HPDE6-E6E7 (cell line): ENCODE data around the gene TMEM158.

Source experiments
- DNase-seq: peaks from one replicate; pipeline ENCODE4 v3.0.0; 2011; ENCODE audit warnings: missing footprints; ENCODE audit errors: extremely low spot score

Gene TMEM158

GRCh38 chr3:45232521-45232920, 6.4 kb upstream of the TMEM158 start:
- no peak for DNase-seq

DNA sequence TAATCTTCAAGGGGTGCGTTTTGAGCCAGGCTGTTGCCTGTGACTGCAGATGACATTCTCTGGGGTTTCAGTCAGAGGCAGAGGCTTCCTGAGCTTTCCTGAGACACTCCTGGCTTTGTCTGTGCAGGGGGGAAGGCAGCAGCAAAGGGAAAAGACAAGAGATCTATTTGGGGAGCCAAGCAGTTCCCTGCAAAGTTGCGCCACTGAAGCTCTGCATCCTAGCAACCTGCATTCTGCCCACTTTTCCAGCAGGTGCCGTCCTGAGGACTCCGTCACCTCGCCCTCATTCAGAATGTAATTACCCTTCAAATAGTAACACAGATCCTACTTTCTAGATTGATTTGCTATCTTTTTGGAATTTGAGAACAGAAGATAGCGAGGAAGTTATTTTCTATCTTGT, 1.9 kb upstream of the TMEM158 start:
- DNase-seq: no peak

- DNase-seq: no peak
Observed at GRCh38 chr3:45227071-45227820, 1.2 kb upstream of the TMEM158 start.

DNA sequence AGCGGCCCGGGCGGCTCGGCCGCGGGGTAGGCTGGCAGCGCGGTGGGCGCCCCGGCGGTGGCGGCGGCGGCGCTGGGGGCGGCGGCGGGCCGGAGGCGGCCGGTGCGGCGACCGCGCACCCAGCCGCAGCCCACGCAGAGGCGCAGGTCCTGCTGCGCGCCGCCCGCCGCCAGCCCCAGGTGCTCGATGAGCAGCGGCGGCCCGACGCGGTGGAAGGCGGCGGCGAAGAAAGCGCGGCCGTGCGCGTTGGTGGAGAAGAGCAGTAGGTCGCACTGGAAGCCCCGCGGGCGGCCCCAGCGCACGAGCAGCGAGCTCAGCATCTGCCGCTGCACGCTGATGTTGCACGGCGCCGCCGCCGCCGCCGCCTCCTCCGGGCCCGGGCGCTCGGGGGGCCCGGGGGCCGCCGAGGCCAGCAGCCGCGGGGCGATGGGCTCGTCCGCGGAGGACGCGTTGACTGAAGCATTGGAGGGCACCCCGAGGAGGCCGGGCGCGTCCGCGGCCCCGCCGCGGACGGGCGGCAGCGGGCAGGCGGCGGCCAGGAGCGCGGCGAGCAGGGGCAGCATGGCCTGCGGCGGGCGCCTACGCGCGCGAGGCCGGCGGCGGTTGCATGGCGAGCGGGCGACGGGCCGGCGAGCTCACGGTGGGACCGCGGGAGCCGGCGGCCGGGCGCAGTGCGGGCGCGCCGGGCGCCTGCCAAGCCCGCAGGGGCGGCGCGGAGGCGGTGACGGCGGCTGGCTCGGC, 452 bp downstream of the TMEM158 start:
- DNase-seq: no peak

- DNase-seq: no peak
Observed at GRCh38 chr3:45224824-45225464, 1.1 kb downstream of the TMEM158 start.

DNA sequence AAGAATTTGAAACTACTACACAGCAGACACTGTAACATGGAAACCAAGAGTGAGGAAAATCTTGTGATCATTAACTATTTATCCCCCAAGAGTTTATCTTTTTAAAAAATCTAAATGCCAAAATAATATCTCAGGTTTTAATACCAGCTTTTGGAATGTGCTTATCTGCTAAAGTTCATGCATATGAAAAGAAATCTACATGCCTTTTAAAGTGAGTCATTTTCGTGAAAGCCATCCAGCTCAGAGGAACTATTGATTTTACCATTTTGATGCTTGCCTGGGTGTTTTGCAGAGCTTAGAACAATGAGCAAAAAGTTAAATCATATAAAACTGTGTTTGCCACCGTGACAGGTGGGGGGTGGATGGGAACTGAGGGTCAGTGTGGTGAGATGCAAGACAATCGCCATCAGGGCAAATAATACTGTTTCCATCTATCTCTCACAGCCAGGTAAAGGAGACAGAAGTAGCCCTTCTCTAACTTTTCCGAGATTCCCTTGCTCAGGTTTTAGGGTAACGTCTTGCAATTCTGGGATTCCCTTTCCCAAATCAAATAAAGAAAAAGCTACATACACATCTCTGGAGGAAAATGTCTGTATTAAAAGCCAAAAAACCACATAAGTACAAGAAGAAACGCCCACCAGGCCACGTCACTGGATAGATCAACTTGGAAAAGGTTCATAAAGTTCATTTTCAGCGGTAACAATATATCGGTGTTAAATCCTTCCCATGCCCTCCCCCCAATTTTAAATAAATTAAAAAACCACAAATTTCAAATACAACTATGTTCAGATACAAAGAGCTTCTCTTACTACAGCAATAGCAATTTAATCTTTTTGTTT, 2.0 kb downstream of the TMEM158 start:
- DNase-seq: no peak

DNA sequence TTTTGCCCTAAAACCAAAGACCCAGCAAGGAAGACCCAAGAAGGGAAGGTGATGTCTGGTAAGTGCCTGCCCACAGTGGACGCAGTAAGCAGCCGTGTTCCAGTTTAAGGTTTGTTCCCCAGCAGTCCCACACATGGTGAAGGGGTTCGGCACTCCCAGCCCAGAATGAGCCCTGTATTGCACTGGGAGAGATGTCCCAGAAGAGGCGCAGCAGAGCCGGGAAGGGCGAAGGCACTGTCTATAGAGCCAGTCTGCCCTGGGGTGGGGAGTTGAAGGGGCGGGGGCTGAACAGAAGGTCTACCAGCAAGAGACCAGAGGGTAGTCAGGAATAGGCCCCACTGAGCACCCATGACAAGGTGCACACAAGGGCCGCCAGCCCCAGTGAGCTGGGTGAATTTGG, 6.4 kb downstream of the TMEM158 start:
- no peak for DNase-seq

DNA sequence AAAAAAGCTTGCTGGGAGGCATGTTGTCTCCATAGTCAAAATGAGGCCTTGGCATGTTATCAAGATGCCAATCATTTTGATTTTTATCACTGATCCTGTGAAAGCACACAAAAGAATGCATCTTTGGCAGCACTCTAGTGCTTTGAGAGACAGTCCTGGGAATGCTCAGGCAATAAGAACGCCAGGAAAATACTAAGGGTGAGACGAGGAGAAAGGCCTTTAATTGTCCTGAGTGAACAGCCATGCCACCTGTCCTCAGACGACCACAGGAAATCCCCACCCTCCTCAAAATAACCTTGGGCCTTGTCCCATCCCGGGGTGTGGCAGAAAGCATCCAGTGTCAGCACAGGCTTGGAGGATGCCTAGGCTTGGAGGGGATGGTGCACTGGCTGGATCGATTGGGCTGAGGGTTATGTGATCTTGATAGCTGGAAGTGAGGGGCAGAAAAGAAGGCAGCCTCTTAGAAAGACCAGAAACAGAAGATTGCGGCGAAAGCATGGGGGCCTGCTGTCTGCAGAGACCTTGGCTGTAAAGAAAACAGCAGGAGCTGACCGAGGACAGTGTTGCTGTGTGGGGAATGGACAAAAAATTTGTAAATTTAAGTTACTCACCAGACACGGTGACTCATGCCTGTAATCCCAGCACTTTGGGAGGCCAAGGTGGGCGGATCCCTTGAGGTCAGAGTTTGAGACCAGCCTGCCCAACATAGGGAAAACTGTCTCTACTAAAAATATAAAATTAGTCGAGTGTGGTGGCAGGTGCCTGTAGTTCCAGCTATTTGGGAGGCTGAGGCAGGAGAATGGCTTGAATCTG, 7.3 kb downstream of the TMEM158 start:
- no peak for DNase-seq

- DNase-seq: no peak
Observed at GRCh38 chr3:45216021-45216609, 10.0 kb downstream of the TMEM158 start.

- DNase-seq: no peak
Observed at GRCh38 chr3:45215466-45215865, 10.6 kb downstream of the TMEM158 start.

- DNase-seq: no peak
Observed at GRCh38 chr3:45214061-45214680, 11.9 kb downstream of the TMEM158 start.

DNA sequence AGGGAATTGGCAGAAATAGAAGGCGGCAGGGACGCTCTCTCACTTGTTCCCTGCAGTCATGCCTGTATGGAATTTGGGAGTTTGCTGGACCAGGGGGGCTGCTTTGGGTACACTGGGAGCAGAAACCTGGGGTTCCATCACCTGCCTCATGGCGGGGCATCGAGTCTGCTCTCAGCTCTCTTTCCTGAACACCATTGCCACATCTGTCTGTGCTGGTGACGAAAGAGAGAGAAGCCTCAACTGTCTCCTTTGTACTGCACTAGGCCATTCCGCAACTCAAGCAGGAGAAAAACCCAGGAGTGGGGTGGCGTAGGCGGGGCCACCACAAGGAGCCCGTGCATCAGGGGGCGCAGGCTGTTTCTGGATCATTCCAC, 14.0 kb downstream of the TMEM158 start:
- no peak for DNase-seq

DNA sequence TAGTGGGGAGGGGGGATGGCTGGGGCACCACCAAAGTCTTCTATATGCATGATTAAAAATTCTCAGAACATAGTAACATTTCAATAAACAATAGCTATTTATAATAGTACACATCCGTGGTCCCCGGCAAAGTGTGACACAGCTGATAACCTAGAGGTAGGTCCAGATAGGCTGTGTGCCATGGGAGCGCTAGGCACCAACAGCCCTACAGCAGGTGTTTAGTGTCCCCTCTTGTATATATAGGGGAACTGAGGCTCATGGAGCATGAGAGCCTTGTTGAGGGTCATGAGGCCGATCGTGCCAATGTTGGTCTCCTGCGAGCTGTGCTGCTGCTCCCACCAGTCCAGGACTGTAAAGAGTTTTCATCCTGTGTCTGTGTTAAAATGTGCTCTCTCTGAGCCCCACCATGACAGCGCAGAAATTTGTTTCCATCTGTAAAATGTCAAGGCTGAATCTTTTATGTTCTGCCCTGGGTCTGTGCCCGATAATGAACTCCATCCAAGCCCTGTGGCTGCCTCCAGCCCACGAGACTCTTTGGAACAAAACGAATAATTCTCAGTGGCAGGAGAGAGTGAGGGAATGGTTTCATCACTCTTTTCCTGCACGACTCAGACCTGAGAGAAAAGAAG, 14.5 kb downstream of the TMEM158 start:
- no peak for DNase-seq

DNA sequence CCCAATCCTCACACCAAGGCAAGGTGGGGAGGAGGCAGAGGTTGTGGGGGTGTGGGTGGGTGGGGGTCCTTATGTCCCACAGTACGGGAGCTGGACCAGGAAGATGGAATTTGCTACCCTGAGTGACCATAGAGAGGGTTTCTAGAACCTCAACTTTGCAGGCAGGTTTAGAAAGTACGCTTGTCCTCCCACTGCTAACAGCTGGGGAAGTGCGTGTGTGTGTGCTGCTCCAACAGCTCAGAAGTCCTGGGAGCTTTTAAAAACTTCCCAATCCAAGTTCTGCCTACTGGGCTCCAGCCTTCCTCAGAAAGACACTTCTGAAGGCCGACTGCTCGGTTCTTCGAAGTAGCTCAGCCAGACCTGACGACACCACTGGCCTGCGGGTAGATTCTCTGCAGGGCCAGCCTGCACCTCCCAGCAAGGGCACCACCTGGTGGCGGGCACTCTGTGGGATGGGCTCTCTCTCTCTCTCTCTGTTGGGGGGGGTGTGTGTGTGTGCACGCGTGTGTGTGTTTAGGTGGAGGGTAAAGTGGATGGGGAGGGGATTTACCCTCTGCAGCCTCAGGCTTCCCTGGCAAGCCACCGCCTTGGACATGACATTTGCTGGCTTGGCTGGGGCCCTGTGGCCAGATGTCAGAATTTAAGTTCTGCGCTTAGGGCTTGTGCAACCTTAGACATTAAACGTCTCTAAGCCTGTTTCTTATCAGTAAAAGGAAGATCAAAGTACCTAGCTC, 15.6 kb downstream of the TMEM158 start:
- DNase-seq: no peak

DNA sequence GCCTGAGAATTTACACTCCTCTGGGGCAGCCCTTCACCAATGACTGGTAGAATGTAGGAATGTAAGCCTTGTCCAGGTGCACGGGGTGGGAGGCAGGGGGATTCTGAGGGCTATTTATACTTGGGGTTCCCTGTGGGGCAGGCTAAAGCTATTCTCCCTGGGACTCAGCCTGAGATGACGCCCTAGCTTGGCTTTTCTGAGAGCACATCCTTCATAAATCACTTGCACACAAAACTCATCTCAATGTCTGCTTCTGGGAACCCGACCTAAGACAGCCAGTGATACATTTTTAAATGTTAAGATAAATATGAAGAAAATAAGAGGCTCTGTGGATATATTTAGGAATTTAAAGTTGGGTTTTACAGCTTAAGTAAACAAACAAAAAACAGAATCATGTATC, 16.6 kb downstream of the TMEM158 start:
- no peak for DNase-seq

DNA sequence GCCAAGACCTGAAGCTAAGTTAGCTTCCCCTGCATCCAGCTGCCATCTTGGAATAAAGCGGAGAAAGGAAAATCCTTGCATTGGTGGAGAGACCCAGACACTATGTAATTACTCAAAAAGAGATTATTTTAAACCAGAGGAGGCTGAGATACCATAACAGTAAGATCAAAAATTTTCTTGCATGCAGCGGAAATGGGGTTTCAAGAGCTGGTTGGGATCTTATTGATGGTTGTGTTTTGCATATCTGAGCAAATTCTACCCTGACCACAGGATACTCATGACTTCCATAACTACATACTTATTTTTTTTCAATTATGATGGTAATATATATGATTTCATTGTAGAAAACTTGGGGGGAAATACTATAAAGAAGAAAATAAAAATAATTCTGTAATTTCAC, 17.5 kb downstream of the TMEM158 start:
- no peak for DNase-seq

DNA sequence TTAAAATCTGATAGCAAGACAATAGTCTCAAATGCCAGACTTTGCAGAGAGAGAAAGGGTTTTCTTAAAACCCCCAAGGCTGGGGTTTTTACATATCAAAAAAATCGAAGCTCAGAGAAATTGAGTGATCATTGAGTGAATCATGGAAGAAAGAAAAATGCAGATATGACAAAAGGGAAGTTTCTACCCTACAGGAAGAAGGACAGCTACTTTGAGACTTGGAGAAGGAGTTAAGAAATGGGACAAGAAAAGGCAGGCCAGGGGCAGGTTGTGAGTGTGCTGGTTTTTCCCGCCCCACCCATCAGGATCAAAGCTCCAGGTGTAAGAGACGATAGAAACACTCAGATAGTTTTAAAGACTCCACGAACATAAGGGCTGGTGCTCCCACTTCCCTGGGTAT, 18.6 kb downstream of the TMEM158 start:
- DNase-seq: no peak

GRCh38 chr3:45205126-45205525, 21.0 kb downstream of the TMEM158 start:
- no peak for DNase-seq

GRCh38 chr3:45204136-45204535, 22.0 kb downstream of the TMEM158 start:
- no peak for DNase-seq
